ENCODE results near the gene LRRC74B. TPM values are rescaled to one million over a fixed set of nuclear protein-coding genes. Genes with fewer than 3 reads are reported as not detected.

LRRC74B gene
- total RNA-seq, 1 experiment from 2014 or later: not detected

DNA sequence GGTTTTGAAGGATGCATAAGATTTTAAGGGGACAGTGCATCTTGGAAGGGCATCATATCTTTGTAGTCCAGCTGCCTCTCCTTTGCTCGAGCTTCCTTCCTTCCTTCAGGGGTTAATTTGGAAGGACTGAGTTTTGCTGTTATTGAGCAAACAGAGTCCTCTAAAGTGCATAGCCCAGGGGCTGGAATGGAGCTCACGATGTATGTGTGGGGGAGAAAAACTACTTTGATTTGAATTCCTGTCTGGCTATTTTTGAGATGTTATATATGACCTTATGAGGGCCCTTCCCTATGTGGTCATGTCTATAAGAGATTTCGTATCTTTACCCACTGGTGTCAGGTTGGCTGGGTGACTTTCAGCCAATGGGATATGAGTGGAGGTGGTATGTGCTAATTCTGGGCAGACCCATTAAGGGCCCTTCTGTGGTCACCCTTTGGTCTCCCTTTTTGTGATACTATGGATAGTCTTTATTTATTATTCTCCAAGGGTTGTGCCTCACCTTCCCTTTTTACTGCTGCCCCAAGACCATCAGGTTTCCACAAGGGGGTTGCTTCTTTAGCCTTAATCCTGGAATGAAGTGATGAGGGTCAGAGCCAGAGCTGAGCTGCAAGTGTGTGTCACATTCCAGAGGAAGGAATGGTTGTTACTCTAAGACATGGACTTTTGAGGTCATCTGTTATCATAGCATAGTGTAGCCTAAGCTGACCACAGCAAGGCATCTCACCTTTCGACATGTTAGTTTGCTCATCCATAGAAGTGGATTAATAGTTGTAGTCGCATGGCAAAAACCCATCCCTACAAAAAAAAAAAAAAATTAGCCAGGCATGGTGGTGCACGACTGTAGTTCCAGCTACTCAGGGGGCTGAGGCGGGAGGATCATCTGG, 54.6 kb downstream of the LRRC74B start:
- peaks cover 16% of the 10 kb centered on the region for H3K4me1 Mint-ChIP-seq (ENCODE audit: low read depth, unreplicated experiment)
- BruUV-seq (replicated peaks): no TSS peak
- CTCF ChIA-PET: interaction anchor here (0.6 to 1.3 kb wide), 2 partner anchors 10 to 1310 kb away, joined by 3 read pairs; no protein-coding TSS in a partner anchor

DNA sequence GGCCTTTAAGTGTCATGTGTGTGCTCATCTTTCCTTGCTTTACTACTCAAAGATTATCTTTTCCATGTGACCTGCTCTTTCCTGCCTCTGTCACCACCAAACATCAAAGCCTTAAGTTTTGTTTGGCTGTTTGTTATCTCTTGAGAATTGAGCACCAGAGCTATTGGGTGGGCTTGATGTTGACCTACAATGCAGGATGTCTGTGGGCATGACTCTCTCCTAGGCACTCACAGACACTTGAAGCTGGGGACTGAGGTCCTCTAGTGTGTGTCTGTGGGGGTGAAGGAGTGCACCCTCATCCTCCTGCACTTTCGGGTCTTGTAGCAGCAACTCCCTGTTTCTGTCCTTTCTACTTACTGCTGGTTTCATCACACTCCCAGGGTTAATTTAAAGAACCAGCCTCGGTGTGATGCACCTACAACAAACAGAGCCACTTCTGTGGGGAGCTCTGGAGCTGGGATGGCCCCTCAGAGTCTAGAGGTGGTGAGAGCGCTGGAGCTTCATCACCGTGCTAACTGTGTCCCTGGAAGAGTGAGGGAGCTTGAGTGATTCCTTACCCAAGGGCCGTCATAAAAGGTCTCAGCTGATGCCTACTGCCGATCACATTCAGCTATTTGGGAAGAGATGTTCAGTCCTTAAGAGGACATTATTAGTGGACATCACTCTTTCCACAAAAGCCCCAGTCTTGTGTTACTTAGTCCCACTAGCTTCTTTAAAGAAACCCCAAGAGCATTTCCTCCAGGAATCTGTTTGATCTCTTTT, 56.3 kb downstream of the LRRC74B start:
- Mint-ChIP-seq H3K27ac (ENCODE audit: unreplicated experiment) (no peak overlapping the region), H3K4me1 (ENCODE audit: low read depth, unreplicated experiment) (peaks cover 16% of the 10 kb centered on the region), H3K4me3 (ENCODE audit: low read depth, unreplicated experiment) (no peak overlapping the region), H3K27me3 (ENCODE audit: unreplicated experiment) (peaks cover 18% of the 10 kb centered on the region), H3K9me3 (ENCODE audit: low read depth, unreplicated experiment) (no peaks in the 10 kb centered on the region), H3K36me3 (ENCODE audit: insufficient read depth, unreplicated experiment) (no peaks in the 10 kb centered on the region)
- TF ChIP-seq, protein P1, sequence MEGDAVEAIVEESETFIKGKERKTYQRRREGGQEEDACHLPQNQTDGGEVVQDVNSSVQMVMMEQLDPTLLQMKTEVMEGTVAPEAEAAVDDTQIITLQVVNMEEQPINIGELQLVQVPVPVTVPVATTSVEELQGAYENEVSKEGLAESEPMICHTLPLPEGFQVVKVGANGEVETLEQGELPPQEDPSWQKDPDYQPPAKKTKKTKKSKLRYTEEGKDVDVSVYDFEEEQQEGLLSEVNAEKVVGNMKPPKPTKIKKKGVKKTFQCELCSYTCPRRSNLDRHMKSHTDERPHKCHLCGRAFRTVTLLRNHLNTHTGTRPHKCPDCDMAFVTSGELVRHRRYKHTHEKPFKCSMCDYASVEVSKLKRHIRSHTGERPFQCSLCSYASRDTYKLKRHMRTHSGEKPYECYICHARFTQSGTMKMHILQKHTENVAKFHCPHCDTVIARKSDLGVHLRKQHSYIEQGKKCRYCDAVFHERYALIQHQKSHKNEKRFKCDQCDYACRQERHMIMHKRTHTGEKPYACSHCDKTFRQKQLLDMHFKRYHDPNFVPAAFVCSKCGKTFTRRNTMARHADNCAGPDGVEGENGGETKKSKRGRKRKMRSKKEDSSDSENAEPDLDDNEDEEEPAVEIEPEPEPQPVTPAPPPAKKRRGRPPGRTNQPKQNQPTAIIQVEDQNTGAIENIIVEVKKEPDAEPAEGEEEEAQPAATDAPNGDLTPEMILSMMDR (IDR thresholded peaks at IDR 0.05; ENCODE audit: unreplicated experiment): no peak
- DNase-seq: no peak
- no TSS peak for BruUV-seq (replicated peaks)
- intact Hi-C loops (cut with micrococcal nuclease; ENCODE audit: unreplicated experiment): no loop called here
- CTCF ChIA-PET: interaction anchor here (0.6 to 1.5 kb wide), 4 partner anchors 11 to 216 kb away, joined by 3 to 6 read pairs (median 4); no protein-coding TSS in a partner anchor

More for the DNA sequence above, 54.6 kb downstream of the LRRC74B start:
- TF ChIP-seq, protein P1 (IDR thresholded peaks at IDR 0.05; ENCODE audit: unreplicated experiment): no peak
- no peak overlapping the region for H3K27ac Mint-ChIP-seq (ENCODE audit: unreplicated experiment)
- no peak overlapping the region for H3K4me3 Mint-ChIP-seq (ENCODE audit: low read depth, unreplicated experiment)
- no peaks in the 10 kb centered on the region for H3K36me3 Mint-ChIP-seq (ENCODE audit: insufficient read depth, unreplicated experiment)
- H3K9me3 Mint-ChIP-seq (ENCODE audit: low read depth, unreplicated experiment): no peaks in the 10 kb centered on the region
- peaks cover 23% of the 10 kb centered on the region for H3K27me3 Mint-ChIP-seq (ENCODE audit: unreplicated experiment)
- intact Hi-C loops (cut with micrococcal nuclease; ENCODE audit: unreplicated experiment): no loop called here
- no peak for DNase-seq

DNA sequence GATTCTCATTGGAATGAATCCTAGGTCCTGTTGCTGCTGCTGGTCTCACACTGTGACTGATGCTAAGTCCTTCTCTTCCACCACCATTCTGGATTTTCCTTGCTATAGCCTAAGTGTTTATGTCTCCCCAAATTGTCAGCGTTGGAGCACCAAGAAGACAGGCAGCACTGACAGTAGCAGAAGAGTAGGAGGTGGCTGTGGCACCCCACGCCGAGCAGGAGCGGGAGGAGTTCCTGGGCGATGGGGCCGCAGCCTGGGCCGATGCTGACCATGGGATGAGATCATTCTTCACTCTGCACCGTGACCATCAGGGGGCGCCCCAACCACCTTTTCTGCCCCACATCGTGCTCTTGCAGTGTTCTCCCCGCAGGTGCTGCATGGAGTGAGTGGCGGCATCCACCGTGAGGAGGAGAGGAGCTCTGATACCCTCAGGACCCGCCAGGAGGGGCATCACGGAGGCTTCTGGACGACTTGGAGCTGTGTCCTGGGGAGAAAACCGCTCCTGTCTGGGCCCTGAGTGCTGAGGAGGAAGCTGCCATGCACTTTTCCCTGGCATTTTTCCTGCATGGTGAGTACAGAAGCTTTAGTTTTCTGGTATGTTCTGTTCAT, 57.0 kb downstream of the LRRC74B start:
- intact Hi-C loops (cut with micrococcal nuclease; ENCODE audit: unreplicated experiment): no loop called here
- no TSS peak for BruUV-seq (replicated peaks)
- no peak overlapping the region for H3K27ac Mint-ChIP-seq (ENCODE audit: unreplicated experiment)

More for the DNA sequence above, 57.0 kb downstream of the LRRC74B start:
- CTCF ChIA-PET: interaction anchor here (0.6 to 1.5 kb wide), 7 partner anchors 28 to 222 kb away, joined by 3 to 6 read pairs (median 4); no protein-coding TSS in a partner anchor
- peak; percentile 91 for DNase-seq
- H3K36me3 Mint-ChIP-seq (ENCODE audit: insufficient read depth, unreplicated experiment): no peaks in the 10 kb centered on the region
- TF ChIP-seq, protein P1 (IDR thresholded peaks at IDR 0.05; ENCODE audit: unreplicated experiment): peak; percentile 89
- H3K4me1 Mint-ChIP-seq (ENCODE audit: low read depth, unreplicated experiment): peaks cover 16% of the 10 kb centered on the region
- no peaks in the 10 kb centered on the region for H3K9me3 Mint-ChIP-seq (ENCODE audit: low read depth, unreplicated experiment)
- peak overlapping the region; percentile 35 for H3K4me3 Mint-ChIP-seq (ENCODE audit: low read depth, unreplicated experiment)
- H3K27me3 Mint-ChIP-seq (ENCODE audit: unreplicated experiment): peaks cover 18% of the 10 kb centered on the region

Data from Calu3 (cell line).